ENCODE data around the gene ULK3. TPM values are rescaled to one million over a fixed set of nuclear protein-coding genes. Genes with fewer than 3 reads are reported as not detected.

Gene ULK3
- total RNA-seq, 3 donors from 2014 or later (not counting 1 experiment from before 2014, with no cell fraction given), result 54.8 to 75.1 (median 64.7) TPM

- no peak within 1 kb of the TSS for H3K4me3 Mint-ChIP-seq
- H3K4me3 ChIP-seq (ENCODE audit: low read length), result no peak within 1 kb of the TSS
- ATAC-seq, result no peak
- H3K27me3 Mint-ChIP-seq (ENCODE audit: low read depth in 2 of 2), result peaks cover 0 to 5% of the 10 kb centered on the region in 2 donors
- H3K9me3 Mint-ChIP-seq, result no peaks in the 10 kb centered on the region
- H3K4me1 ChIP-seq (ENCODE audit: control insufficient read depth, insufficient read depth, low read length), result peaks cover 20% of the 10 kb centered on the region
- no peak for DNase-seq
- no peaks in the 10 kb centered on the region for H3K36me3 ChIP-seq (ENCODE audit: control insufficient read depth, insufficient read depth, low read length)
- peaks cover 5 to 26% of the 10 kb centered on the region in 2 donors for H3K4me1 Mint-ChIP-seq
- no peaks in the 10 kb centered on the region for H3K27me3 ChIP-seq (ENCODE audit: control insufficient read depth, insufficient read depth, low read length)
- intact Hi-C loops (cut with micrococcal nuclease), result no loop called here
- no peak within 1 kb of the TSS for H3K27ac ChIP-seq (ENCODE audit: low read length)
- H3K9me3 ChIP-seq (ENCODE audit: control insufficient read depth, insufficient read depth, low read length), result no peaks in the 10 kb centered on the region
- no peak within 1 kb of the TSS for H3K27ac Mint-ChIP-seq
- 92% methylated on average over 11 of the region's 12 CpGs for WGBS (ENCODE audit: insufficient coverage)
- H3K36me3 Mint-ChIP-seq, result no peaks in the 10 kb centered on the region
- no peak for TF ChIP-seq CTCF (IDR thresholded peaks at IDR 0.05)
Measured at GRCh38 chr15:74812533-74812932, 30.4 kb downstream of the ULK3 start, which contains the start of gene LMAN1L. Gene LMAN1L, plus strand, starts transcription at chr15:74812835. Its CDS starts 20 bp downstream, at chr15:74812855.

GRCh38 chr15:74809956-74810355, 33.0 kb downstream of the ULK3 start:
- Mint-ChIP-seq H3K27ac (no peak overlapping the region), H3K4me1 (peaks cover 5 to 29% of the 10 kb centered on the region in 2 donors), H3K27me3 (ENCODE audit: low read depth in 2 of 2) (peaks cover 0 to 5% of the 10 kb centered on the region in 2 donors), H3K9me3 (no peaks in the 10 kb centered on the region), H3K4me3 (no peak overlapping the region), H3K36me3 (no peaks in the 10 kb centered on the region)
- no peak for ATAC-seq
- no peak for TF ChIP-seq CTCF (IDR thresholded peaks at IDR 0.05)
- intact Hi-C loops (cut with micrococcal nuclease), result no loop called here
- H3K27ac ChIP-seq (ENCODE audit: low read length), result no peak overlapping the region
- H3K36me3 ChIP-seq (ENCODE audit: control insufficient read depth, insufficient read depth, low read length), result no peaks in the 10 kb centered on the region
- no peak for DNase-seq
- no peaks in the 10 kb centered on the region for H3K9me3 ChIP-seq (ENCODE audit: control insufficient read depth, insufficient read depth, low read length)
- no peak overlapping the region for H3K4me3 ChIP-seq (ENCODE audit: low read length)
- no peaks in the 10 kb centered on the region for H3K27me3 ChIP-seq (ENCODE audit: control insufficient read depth, insufficient read depth, low read length)
- peaks cover 25% of the 10 kb centered on the region for H3K4me1 ChIP-seq (ENCODE audit: control insufficient read depth, insufficient read depth, low read length)
- WGBS (ENCODE audit: insufficient coverage), result 69% methylated on average over 3 of the region's 3 CpGs

- DNase-seq, result no peak
- no peaks in the 10 kb centered on the region for H3K9me3 Mint-ChIP-seq
- no peak for TF ChIP-seq CTCF (IDR thresholded peaks at IDR 0.05)
- intact Hi-C loops (cut with micrococcal nuclease), result no loop called here
- Histone ChIP-seq H3K36me3 (ENCODE audit: control insufficient read depth, insufficient read depth, low read length) (peaks cover under 1% of the 10 kb centered on the region), H3K27ac (ENCODE audit: low read length) (no peak overlapping the region), H3K27me3 (ENCODE audit: control insufficient read depth, insufficient read depth, low read length) (no peaks in the 10 kb centered on the region), H3K4me3 (ENCODE audit: low read length) (no peak overlapping the region), H3K9me3 (ENCODE audit: control insufficient read depth, insufficient read depth, low read length) (no peaks in the 10 kb centered on the region), H3K4me1 (ENCODE audit: control insufficient read depth, insufficient read depth, low read length) (peaks cover 25% of the 10 kb centered on the region)
- H3K27ac Mint-ChIP-seq, result peak overlapping the region in 1 of 2 donors; percentile 84
- H3K4me3 Mint-ChIP-seq, result no peak overlapping the region
- H3K36me3 Mint-ChIP-seq, result no peaks in the 10 kb centered on the region
- WGBS (ENCODE audit: insufficient coverage), result 91% methylated on average over 5 of the region's 5 CpGs
- peaks cover 5 to 34% of the 10 kb centered on the region in 2 donors for H3K4me1 Mint-ChIP-seq
- peaks cover 0 to 5% of the 10 kb centered on the region in 2 donors for H3K27me3 Mint-ChIP-seq (ENCODE audit: low read depth in 2 of 2)
- no peak for ATAC-seq
Measured at GRCh38 chr15:74809242-74809641, 33.7 kb downstream of the ULK3 start.

GRCh38 chr15:74808840-74809229, 34.1 kb downstream of the ULK3 start:
- Histone ChIP-seq H3K9me3 (ENCODE audit: control insufficient read depth, insufficient read depth, low read length) (no peaks in the 10 kb centered on the region), H3K27ac (ENCODE audit: low read length) (no peak overlapping the region), H3K4me3 (ENCODE audit: low read length) (no peak overlapping the region), H3K27me3 (ENCODE audit: control insufficient read depth, insufficient read depth, low read length) (no peaks in the 10 kb centered on the region), H3K4me1 (ENCODE audit: control insufficient read depth, insufficient read depth, low read length) (peaks cover 25% of the 10 kb centered on the region), H3K36me3 (ENCODE audit: control insufficient read depth, insufficient read depth, low read length) (peaks cover 5% of the 10 kb centered on the region)
- ATAC-seq, result no peak
- no peaks in the 10 kb centered on the region for H3K9me3 Mint-ChIP-seq
- H3K4me1 Mint-ChIP-seq, result peaks cover 5 to 38% of the 10 kb centered on the region in 2 donors
- no peaks in the 10 kb centered on the region for H3K36me3 Mint-ChIP-seq
- H3K4me3 Mint-ChIP-seq, result no peak overlapping the region
- DNase-seq, result no peak
- intact Hi-C loops (cut with micrococcal nuclease), result no loop called here
- H3K27ac Mint-ChIP-seq, result peak overlapping the region; percentile 65 to 84
- 78% methylated on average over 4 of the region's 4 CpGs for WGBS (ENCODE audit: insufficient coverage)
- no peak for TF ChIP-seq CTCF (IDR thresholded peaks at IDR 0.05)
- H3K27me3 Mint-ChIP-seq (ENCODE audit: low read depth in 2 of 2), result peaks cover 0 to 5% of the 10 kb centered on the region in 2 donors
